ENCODE results near the gene LRRC8D. TPM values are rescaled to one million over a fixed set of nuclear protein-coding genes. Genes with fewer than 3 reads are reported as not detected.
"Not testable (repeated sequence)": the region's sequence is repeated elsewhere in the genome, so short reads cannot be mapped to it uniquely, and the experiment has no call there.

The LRRC8D gene
- total RNA-seq, 5 donors from 2014 or later (not counting 1 experiment from before 2014, with no cell fraction given): 23.8 to 43.4 (median 33.0) TPM

DNA sequence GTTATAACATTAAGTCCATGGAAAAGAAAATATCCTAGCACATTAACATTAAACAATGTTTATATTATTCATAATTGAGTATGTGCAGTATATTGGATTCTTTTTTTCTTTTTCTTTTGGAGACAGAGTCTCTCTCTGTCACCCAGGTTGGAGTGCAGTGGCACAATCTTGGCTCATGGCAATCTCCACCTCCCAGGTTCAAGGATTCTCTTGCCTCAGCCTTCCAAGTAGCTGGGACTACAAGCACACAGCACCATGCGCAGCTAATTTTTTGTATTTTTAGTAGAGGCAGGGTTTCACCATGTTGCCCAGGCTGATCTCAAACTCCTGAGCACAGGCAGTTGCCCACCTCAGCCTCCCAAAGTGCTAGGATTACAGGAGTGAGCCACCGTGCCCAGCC is 162.0 kb downstream of the LRRC8D start:
- H3K9me3 ChIP-seq; H3K27me3 ChIP-seq (replicated peaks in 1 of 2; ENCODE audit: control insufficient read depth in 2 of 2, extremely low read depth in 1 of 2, insufficient read depth in 2 of 2, low read length in 1 of 2); H3K4me1 ChIP-seq (ENCODE audit: control insufficient read depth in 1 of 2, extremely low read depth in 1 of 2, insufficient read depth in 2 of 2, low read length in 2 of 2); H3K27ac Mint-ChIP-seq; H3K9me3 Mint-ChIP-seq; POLR2A ChIA-PET; H3K36me3 Mint-ChIP-seq; H3K4me1 Mint-ChIP-seq; CTCF ChIA-PET; H3K27me3 Mint-ChIP-seq; H3K4me3 Mint-ChIP-seq; DNase-seq; H3K27ac ChIP-seq (ENCODE audit: low read length); H3K4me3 ChIP-seq (ENCODE audit: control insufficient read depth in 1 of 2, extremely low read depth in 1 of 2, low read length in 1 of 2); ATAC-seq (replicated peaks in 1 of 4); H3K36me3 ChIP-seq (ENCODE audit: control insufficient read depth in 2 of 2, extremely low read depth in 1 of 2, insufficient read depth in 1 of 2, low read length in 1 of 2): not testable (repeated sequence)
- WGBS (ENCODE audit: insufficient coverage): no CpG with 5 or more reads among the region's 2 CpGs

DNA sequence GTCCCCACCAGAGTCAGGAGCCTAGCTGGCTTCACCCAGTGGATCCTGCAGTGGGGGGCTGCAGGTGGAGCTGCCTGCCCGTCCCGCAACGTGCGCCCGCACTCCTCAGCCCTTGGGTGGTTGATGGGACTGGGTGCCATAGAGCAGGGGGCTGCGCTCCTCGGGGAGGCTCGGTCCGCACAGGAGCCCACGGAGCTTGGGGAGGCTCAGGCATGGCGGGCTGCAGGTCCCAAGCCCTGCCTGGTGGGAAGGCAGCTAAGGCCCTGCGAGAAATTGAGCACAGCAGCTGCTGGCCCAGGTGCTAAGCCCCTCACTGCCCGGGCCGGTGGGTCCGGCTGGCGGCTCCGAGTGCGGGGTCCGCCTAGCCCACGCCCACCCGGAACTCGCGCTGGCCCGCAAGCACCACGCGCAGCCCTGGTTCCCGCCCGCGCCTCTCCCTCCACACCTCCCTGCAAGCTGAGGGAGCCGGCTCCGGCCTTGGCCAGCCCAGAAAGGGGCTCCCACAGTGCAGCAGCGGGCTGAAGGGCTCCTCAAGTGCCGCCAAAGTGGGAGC is 163.8 kb downstream of the LRRC8D start:
- H3K27me3 Mint-ChIP-seq; H3K27me3 ChIP-seq (replicated peaks in 1 of 2; ENCODE audit: control insufficient read depth in 2 of 2, extremely low read depth in 1 of 2, insufficient read depth in 2 of 2, low read length in 1 of 2); H3K4me3 ChIP-seq (ENCODE audit: control insufficient read depth in 1 of 2, extremely low read depth in 1 of 2, low read length in 1 of 2); H3K9me3 ChIP-seq; POLR2A ChIA-PET; H3K4me1 Mint-ChIP-seq; H3K9me3 Mint-ChIP-seq; H3K27ac ChIP-seq (ENCODE audit: low read length); DNase-seq; H3K4me3 Mint-ChIP-seq; ATAC-seq (replicated peaks in 1 of 4); H3K36me3 Mint-ChIP-seq; H3K27ac Mint-ChIP-seq; H3K4me1 ChIP-seq (ENCODE audit: control insufficient read depth in 1 of 2, extremely low read depth in 1 of 2, insufficient read depth in 2 of 2, low read length in 2 of 2); H3K36me3 ChIP-seq (ENCODE audit: control insufficient read depth in 2 of 2, extremely low read depth in 1 of 2, insufficient read depth in 1 of 2, low read length in 1 of 2): not testable (repeated sequence)
- CTCF ChIA-PET: interaction anchor here in 1 of 2 donors (0.9 kb wide), 1 partner anchor 172 kb away, joined by 3 read pairs; no protein-coding TSS in a partner anchor
- 98% methylated on average over 22 of the region's 33 CpGs for WGBS (ENCODE audit: insufficient coverage)

DNA sequence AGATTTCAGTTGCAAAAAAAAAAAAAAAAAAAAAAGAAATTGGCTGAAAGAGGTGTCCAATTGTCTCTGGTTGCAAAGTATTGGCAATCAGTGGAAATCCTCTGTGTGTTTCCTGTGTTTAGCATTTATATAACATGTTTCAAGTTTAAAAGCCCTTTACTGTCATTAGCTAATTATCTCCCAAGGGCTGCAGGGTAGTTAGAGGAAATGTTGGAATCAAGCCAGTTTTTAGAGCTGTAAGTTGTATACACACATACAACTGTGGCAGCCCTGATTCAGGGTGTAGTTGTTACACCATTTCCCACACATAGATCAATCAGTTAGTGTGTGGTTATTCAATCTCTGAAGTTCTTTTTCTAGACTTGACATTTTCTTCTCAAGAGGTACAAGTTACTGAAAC is 165.2 kb downstream of the LRRC8D start:
- Mint-ChIP-seq H3K4me3 (no peak overlapping the region), H3K4me1 (no peaks in the 10 kb centered on the region), H3K27ac (no peak overlapping the region), H3K9me3 (no peaks in the 10 kb centered on the region), H3K36me3 (no peaks in the 10 kb centered on the region), H3K27me3 (peaks cover 0 to 6% of the 10 kb centered on the region in 2 donors)
- no peaks in the 10 kb centered on the region for H3K9me3 ChIP-seq
- H3K27ac ChIP-seq (ENCODE audit: low read length): no peak overlapping the region
- peaks cover 0 to 6% of the 10 kb centered on the region in 2 experiments for H3K27me3 ChIP-seq (replicated peaks in 1 of 2; ENCODE audit: control insufficient read depth in 2 of 2, extremely low read depth in 1 of 2, insufficient read depth in 2 of 2, low read length in 1 of 2)
- no peak for DNase-seq
- no peak overlapping the region for H3K4me3 ChIP-seq (ENCODE audit: control insufficient read depth in 1 of 2, extremely low read depth in 1 of 2, low read length in 1 of 2)
- ChIA-PET CTCF (interaction anchor here (0.6 to 2.9 kb wide), 9 partner anchors 13 to 502 kb away, joined by 3 to 15 read pairs (median 5); partner anchors contain the start of gene LRRC8D (in 1 of the 2)), POLR2A (interaction anchor here in 1 of 2 donors (0.6 kb wide), 1 partner anchor 434 kb away, joined by 3 read pairs; no protein-coding TSS in a partner anchor)
- no peaks in the 10 kb centered on the region for H3K4me1 ChIP-seq (ENCODE audit: control insufficient read depth in 1 of 2, extremely low read depth in 1 of 2, insufficient read depth in 2 of 2, low read length in 2 of 2)
- ATAC-seq (replicated peaks in 1 of 4): no peak
- no peaks in the 10 kb centered on the region for H3K36me3 ChIP-seq (ENCODE audit: control insufficient read depth in 2 of 2, extremely low read depth in 1 of 2, insufficient read depth in 1 of 2, low read length in 1 of 2)

Other genes with a start within 250 kb of the LRRC8D start
- gene LRRC8C, start 187.9 kb upstream of the LRRC8D start, total RNA-seq: 10 to 100 TPM; 33.4 to 48.4 (median 41.9) TPM
- 10 to 100 TPM; 16.4 to 41.3 (median 16.8) TPM for gene ZNF326, start 174.1 kb downstream of the LRRC8D start, total RNA-seq